DOHH2 (cell line): ENCODE results near the gene KCNG2.

Experiments
- CTCF ChIP-seq: fragments of 200-600 bp; sonication (generic); IDR thresholded peaks from one replicate; pipeline ENCODE4 v1.5.1; 2014; ENCODE audit warnings: antibody characterized with exemption, mild to moderate bottlenecking, low read depth, low read length; ENCODE audit not compliant: poor library complexity, severe bottlenecking
- EZH2phosphoT487 ChIP-seq: fragments of 200-600 bp; sonication (generic); IDR thresholded peaks from 2 replicates; pipeline ENCODE4 v1.6.1; 2017; ENCODE audit warnings: borderline replicate concordance, mild to moderate bottlenecking, antibody characterized with exemption, low read length, moderate library complexity, mixed read lengths

DNA sequence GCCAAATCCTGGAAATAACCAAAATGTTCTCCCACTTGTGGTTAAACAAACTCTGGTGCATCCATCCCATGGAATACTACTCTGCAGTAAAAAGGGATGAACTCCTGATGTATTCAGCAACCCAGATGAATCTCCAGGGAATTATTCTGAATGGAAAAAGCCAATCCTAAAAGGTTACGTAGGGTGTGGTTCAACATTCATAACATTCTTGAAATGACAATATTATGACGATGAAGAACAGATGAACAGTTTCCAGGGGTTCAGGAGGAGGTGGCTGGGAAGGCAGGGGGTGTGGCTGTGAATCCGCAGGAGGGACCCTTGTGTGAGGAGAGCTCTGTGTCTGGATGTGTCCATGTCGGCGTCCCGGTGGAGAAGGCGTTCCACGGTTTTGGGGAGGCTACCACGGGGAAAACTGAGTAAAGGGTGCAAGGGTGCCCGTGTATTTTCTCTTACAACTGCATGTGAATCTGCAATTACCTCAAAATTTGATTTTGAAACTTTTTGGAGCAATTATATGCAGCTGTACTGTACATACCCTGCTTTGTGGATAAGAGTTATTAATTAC, 47.3 kb downstream of the KCNG2 start:
- no peak for TF ChIP-seq CTCF
- TF ChIP-seq EZH2phosphoT487: no peak
